Activated T-helper 9 cell treated with anti-CD3 and anti-CD28 coated beads, Interleukin-2, amount 50 U/mL, for 16 hours (primary cell): ENCODE data around the gene SPHKAP.
"Not testable (repeated sequence)": the region's sequence is repeated elsewhere in the genome, so short reads cannot be mapped to it uniquely, and the experiment has no call there.

ENCODE experiments used
- DNase-seq: peaks from one replicate; pipeline ENCODE4 v3.0.0-alpha.2; 2020; ENCODE audit warnings: low read depth

Gene SPHKAP, protein sequence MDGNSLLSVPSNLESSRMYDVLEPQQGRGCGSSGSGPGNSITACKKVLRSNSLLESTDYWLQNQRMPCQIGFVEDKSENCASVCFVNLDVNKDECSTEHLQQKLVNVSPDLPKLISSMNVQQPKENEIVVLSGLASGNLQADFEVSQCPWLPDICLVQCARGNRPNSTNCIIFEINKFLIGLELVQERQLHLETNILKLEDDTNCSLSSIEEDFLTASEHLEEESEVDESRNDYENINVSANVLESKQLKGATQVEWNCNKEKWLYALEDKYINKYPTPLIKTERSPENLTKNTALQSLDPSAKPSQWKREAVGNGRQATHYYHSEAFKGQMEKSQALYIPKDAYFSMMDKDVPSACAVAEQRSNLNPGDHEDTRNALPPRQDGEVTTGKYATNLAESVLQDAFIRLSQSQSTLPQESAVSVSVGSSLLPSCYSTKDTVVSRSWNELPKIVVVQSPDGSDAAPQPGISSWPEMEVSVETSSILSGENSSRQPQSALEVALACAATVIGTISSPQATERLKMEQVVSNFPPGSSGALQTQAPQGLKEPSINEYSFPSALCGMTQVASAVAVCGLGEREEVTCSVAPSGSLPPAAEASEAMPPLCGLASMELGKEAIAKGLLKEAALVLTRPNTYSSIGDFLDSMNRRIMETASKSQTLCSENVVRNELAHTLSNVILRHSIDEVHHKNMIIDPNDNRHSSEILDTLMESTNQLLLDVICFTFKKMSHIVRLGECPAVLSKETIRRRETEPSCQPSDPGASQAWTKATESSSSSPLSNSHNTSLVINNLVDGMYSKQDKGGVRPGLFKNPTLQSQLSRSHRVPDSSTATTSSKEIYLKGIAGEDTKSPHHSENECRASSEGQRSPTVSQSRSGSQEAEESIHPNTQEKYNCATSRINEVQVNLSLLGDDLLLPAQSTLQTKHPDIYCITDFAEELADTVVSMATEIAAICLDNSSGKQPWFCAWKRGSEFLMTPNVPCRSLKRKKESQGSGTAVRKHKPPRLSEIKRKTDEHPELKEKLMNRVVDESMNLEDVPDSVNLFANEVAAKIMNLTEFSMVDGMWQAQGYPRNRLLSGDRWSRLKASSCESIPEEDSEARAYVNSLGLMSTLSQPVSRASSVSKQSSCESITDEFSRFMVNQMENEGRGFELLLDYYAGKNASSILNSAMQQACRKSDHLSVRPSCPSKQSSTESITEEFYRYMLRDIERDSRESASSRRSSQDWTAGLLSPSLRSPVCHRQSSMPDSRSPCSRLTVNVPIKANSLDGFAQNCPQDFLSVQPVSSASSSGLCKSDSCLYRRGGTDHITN (N-terminal part only)

GRCh38 chr2:228181098-228182019 is at the start of gene SPHKAP:
SPHKAP (minus strand) TSS chr2:228181687; CDS start chr2:228181598, 89 bp downstream.
- no peak for DNase-seq

DNA sequence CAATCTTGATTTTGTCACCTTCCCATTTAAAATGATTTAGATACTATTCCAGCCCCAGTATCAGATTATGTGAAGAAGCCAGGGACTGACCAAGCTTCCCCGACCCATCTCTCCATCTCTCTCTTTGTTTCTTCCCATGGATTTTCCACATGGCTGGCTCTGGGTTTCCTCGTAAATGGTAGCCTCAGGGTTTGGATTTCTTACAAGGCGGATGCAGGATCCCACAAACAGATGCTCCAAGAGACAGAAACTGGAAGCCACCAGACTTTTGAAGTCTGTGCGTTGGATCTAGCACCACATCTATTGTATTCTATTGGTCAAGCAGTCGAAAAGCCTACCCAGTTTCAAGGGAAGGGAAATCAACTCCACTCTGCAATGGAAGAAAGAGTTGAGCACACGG is 46.0 kb upstream of the SPHKAP start:
- no peak for DNase-seq

- DNase-seq, result no peak
Observed at GRCh38 chr2:228224410-228224809, 42.9 kb upstream of the SPHKAP start.

DNA sequence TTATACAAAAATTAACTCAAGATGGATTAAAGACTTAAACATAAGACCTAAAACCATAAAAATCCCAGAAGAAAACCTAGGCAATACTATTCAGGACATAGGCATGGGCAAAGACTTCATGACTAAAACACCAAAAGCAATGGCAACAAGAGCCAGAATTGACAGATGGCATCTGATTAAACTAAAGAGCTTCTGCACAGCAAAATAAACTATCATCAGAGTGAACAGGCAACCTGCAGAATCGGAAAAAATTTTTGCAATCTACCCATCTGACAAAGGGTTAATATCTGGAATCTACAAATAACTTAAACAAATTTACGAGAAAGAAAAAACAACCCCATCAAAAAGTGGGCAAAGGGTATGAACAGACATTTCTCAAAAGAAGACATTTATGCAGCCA is 37.1 kb upstream of the SPHKAP start:
- DNase-seq, result not testable (repeated sequence)

DNA sequence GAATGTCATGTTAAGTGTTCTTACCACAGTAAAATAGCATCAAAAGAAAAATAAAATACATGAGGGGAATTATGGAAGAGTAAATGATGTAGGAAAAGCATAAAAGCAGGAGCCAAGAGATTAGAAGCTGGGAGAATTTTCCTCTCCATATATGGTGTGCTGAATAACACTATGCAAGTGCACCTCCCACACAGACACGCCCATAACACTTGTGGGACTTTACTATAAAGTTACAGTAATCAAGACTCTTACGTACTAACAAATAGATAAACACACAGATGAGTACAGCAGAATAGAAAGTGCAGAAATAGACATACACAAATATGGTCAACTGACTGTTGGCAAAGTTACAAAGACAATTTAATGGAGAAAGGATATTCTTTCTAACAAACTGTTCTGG is 16.0 kb upstream of the SPHKAP start:
- DNase-seq, result no peak

GRCh38 chr2:228180181-228181097 is 1.0 kb downstream of the SPHKAP start:
- no peak for DNase-seq

- DNase-seq, result no peak
Observed at GRCh38 chr2:228167290-228167689, 14.2 kb downstream of the SPHKAP start.

GRCh38 chr2:228164718-228165117 is 16.8 kb downstream of the SPHKAP start:
- DNase-seq, result no peak

- DNase-seq, result no peak
Observed at GRCh38 chr2:228157841-228158240, 23.6 kb downstream of the SPHKAP start.

DNA sequence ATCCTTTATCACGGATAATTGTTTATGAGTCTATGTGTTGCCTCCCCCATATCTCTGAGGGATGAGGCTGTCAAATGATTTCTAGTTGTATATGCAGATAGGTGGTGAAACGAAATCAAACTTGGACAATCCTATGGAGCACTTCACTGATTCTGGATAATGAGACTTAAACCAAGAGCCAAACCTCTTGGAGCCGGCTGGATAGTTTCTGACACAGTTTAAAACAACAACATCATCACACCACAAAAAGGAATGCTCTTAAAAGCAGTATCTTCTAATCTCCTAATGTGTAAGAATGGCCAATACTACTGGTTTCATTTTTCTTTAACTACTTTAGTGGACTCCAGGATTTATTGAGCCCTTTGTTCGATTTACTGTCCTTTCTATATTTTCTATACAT is 36.5 kb downstream of the SPHKAP start:
- DNase-seq, result no peak

- DNase-seq, result no peak
Observed at GRCh38 chr2:228140934-228141528, 40.5 kb downstream of the SPHKAP start.

GRCh38 chr2:228136027-228136426 is 45.5 kb downstream of the SPHKAP start:
- DNase-seq, result no peak

DNA sequence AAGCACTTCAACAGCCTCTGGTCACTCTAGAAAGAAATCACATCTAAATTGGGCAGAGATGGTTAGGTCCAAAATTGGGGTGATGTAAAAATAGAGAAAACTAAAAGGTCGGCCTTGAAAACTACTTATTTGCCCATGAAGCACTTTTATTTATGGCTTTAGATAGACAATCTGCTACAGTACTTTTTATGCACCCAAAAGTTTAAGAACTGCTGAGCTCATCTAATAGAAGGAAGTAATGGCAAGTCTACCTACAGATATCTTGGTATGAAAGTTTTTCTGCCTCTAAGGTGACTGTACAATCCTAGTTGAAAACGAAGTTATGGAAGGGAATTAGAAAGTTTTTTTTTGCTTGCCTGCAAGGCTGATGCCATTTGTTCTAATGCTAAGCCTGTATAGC is 46.2 kb downstream of the SPHKAP start:
- no peak for DNase-seq

GRCh38 chr2:228131833-228132232 is 49.7 kb downstream of the SPHKAP start:
- DNase-seq, result no peak

- no peak for DNase-seq
Observed at GRCh38 chr2:228126401-228126800, 55.1 kb downstream of the SPHKAP start.

- DNase-seq, result no peak
Observed at GRCh38 chr2:228118940-228119339, 62.5 kb downstream of the SPHKAP start.

- DNase-seq, result no peak
Observed at GRCh38 chr2:228107846-228108245, 73.6 kb downstream of the SPHKAP start.

GRCh38 chr2:228105526-228106250 is 75.8 kb downstream of the SPHKAP start:
- DNase-seq, result no peak

GRCh38 chr2:228104215-228104614 is 77.3 kb downstream of the SPHKAP start:
- DNase-seq, result no peak
